MM.1S (cell line): ENCODE measurements around the gene TMEM121B.

Experiments used
- EZH2 ChIP-seq: fragments of 300-600 bp; sonication (generic); optimal IDR thresholded peaks from 2 replicates; pipeline ENCODE3; 2017; ENCODE audit warnings: low read depth, mild to moderate bottlenecking, antibody characterized with exemption, low read length, mixed read lengths
- EZH2phosphoT487 ChIP-seq: fragments of 300-600 bp; sonication (generic); IDR thresholded peaks from 2 replicates; pipeline ENCODE4 v1.6.1; 2018; ENCODE audit warnings: antibody characterized with exemption, low read length
- TF ChIP-seq, protein P1 (sequence below): fragments of 300-600 bp; sonication (generic); IDR thresholded peaks from 2 replicates; pipeline ENCODE4 v1.5.1; 2016; ENCODE audit warnings: antibody characterized with exemption, low read length, mixed read lengths

DNA sequence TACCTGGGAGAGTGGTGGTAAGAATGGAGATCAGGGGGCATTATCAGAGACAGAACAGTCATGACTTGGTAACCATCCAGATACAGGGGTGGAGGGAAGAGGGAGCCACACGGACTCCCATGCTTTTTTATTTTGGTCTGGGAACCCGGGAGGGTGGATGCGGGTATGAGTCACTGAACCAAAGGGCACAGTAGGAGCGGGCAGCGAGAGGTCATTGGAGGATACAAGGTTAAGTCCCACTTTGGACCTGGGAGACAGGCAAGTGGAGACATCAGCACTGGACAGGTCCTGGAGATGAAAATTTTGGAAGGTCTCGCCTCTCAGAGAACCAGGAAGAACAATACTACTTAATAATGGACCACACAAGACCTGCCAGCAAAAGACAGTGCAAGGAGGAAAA, 31.2 kb upstream of the TMEM121B start:
- TF ChIP-seq, protein P1, sequence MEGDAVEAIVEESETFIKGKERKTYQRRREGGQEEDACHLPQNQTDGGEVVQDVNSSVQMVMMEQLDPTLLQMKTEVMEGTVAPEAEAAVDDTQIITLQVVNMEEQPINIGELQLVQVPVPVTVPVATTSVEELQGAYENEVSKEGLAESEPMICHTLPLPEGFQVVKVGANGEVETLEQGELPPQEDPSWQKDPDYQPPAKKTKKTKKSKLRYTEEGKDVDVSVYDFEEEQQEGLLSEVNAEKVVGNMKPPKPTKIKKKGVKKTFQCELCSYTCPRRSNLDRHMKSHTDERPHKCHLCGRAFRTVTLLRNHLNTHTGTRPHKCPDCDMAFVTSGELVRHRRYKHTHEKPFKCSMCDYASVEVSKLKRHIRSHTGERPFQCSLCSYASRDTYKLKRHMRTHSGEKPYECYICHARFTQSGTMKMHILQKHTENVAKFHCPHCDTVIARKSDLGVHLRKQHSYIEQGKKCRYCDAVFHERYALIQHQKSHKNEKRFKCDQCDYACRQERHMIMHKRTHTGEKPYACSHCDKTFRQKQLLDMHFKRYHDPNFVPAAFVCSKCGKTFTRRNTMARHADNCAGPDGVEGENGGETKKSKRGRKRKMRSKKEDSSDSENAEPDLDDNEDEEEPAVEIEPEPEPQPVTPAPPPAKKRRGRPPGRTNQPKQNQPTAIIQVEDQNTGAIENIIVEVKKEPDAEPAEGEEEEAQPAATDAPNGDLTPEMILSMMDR = no peak
- TF ChIP-seq EZH2 = no peak
- no peak for TF ChIP-seq EZH2phosphoT487
